TTC549 (cell line): ENCODE data around the gene SSH2.
"Not testable (repeated sequence)": the region's sequence is repeated elsewhere in the genome, so short reads cannot be mapped to it uniquely, and the experiment has no call there.

Source experiments
- FAIRE-seq: peaks from 2 replicates; lab custom pipeline; 2012; peaks lifted over from hg19 to GRCh38; lab: Jason Lieb, UNC

Gene SSH2

DNA sequence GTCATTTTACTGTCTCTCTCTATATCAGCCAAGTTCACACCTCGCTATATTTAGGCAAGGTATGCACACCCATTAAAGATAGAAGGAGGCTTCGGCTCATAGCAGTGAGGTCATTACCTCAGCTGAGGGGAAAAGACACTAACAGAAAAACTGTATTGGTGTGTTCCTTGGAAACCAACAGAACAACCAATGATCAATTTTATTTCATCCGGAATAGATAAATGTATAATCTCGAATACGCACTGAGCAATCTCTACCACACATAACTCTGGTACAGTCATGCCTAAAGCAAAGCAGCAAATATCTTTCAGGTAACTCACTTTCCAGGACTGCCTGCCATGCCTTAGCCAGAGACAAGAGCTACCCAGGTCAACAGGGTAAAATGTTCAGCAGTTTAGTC is 197.4 kb downstream of the SSH2 start:
- no peak for FAIRE-seq

GRCh38 chr17:29732209-29732608 is 197.8 kb downstream of the SSH2 start:
- FAIRE-seq: no peak

- FAIRE-seq: no peak
These were observed 198.5 kb downstream of the SSH2 start for GRCh38 chr17:29731589-29731929.

- no peak for FAIRE-seq
These were observed 201.5 kb downstream of the SSH2 start for GRCh38 chr17:29728490-29728889.

DNA sequence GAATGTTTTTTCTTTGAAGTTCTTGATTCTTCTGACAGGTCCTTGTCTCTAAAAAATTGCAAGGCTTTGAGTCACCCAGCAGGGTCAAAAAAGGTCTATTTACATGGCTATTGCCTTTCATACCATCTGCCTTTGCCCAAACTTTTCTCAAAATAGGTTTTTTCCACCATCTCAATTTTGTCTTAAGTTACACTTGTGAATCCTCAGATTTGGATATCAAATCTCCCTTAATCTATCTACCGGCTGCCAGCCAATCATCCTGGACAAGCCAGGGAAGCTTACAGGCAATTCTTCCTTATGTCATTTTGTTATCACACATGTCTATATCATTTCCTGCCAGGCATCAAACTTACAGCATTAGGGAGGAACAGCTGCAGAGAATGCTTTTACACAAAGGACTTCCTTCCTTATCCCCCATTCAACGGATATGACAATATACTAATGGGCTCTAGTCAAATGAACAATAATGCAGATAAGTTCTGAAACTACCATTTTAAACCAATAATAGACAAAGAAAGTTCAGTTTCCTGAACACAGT is 203.2 kb downstream of the SSH2 start:
- no peak for FAIRE-seq

GRCh38 chr17:29725408-29725807 is 204.6 kb downstream of the SSH2 start:
- FAIRE-seq: not testable (repeated sequence)

GRCh38 chr17:29723278-29724047 is 206.6 kb downstream of the SSH2 start:
- no peak for FAIRE-seq

GRCh38 chr17:29722411-29723198 is 207.4 kb downstream of the SSH2 start:
- FAIRE-seq: no peak

- no peak for FAIRE-seq
These were observed 209.5 kb downstream of the SSH2 start for GRCh38 chr17:29720551-29720950.

GRCh38 chr17:29719469-29719868 is 210.6 kb downstream of the SSH2 start:
- FAIRE-seq: no peak

- FAIRE-seq: no peak
These were observed 211.5 kb downstream of the SSH2 start for GRCh38 chr17:29718446-29719039.

DNA sequence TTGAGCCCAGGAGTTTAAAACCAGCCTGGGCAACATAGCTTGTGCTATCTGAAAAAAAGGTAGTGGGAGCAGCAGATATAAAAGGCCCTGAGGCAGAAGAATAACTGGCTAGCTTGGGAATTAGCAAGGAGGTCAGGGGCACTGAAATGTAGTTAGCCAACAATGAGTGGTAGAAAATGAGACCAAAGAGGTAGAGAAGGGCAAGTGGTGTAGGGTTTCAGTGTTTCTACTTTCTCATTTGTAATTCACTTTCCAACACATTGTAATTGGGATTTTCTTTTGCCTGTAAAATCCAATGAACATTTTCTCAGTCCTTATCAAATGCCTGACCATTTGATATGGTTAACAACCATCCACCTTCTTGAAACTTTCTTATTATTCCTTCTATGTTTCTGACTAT is 212.2 kb downstream of the SSH2 start:
- FAIRE-seq: no peak

- no peak for FAIRE-seq
These were observed 213.5 kb downstream of the SSH2 start for GRCh38 chr17:29716566-29716965.

DNA sequence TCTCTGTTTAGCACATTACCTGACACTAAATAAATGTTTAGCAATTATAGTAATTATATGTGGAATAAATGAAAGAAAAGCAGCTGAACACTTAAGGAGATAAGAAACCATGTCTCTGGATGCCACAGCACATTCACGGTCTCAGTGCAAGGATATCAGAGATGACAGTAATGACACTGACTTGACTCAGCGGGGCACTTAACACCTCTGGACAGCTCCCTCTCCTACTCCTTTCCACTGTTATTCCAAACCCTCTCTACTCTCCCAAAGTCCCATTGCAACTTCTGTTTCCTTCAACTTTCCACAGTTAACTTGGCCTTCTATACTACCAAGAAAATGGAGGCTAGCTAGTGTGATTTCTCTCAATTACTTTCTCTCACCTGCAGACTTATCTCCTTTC is 214.3 kb downstream of the SSH2 start:
- no peak for FAIRE-seq

DNA sequence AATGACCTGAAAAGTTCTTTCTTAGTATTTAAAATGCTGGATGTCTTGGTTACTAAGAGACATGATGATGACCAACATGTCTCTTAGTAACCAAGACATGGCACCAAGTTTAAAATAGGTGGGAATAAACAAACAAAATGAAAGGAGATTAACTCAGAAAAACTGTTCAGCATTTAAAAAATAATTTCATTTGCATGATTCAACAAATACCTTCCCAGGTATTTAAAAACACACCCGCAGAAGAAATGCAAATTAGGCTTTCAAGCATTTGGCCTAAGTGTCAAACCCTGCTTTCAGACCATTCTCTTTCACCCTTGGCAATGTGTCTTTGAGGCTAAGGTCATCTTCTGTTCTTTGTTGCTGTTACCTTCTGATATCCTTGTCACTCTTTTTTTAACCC is 215.9 kb downstream of the SSH2 start:
- FAIRE-seq: no peak

GRCh38 chr17:29713626-29714025 is 216.4 kb downstream of the SSH2 start:
- FAIRE-seq: no peak

DNA sequence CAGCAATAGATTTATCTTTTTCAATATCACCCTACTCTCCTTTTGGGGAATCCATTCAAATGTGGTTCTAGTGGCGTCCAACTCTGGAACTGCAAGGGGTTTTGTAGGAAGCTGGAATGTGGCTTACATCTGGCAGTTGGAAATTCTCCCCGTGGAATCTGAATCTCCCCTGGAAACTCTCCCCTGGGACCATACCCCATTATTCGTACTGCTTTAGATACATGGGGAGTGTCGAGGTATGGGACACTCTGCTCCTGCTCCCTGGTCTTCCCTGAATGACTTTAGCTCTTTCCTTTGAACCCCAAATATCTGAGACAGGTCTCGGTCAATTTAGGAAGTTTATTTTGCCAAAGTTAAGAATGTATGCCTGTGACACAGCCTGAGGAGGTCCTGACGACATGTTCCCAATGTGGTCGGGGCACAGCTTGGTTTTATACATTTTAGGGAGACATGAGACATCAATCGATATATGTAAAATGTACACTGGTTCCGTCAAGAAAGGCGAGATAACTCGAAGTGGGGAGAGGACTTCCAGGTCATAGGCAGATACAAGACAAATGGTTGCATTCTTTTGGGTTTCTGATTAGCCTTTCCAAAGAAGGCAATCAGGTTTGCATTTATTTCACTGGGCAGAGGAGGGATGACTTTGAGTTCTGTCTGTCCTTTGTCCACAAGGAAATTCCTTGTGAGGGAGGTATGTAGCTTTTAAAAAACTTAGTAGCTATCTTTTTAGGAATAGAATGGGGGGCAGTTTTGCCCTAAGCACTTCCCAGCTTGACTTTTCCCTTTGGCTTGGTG is 218.2 kb downstream of the SSH2 start:
- FAIRE-seq: no peak

- FAIRE-seq: no peak
These were observed 219.1 kb downstream of the SSH2 start for GRCh38 chr17:29710891-29711418.

DNA sequence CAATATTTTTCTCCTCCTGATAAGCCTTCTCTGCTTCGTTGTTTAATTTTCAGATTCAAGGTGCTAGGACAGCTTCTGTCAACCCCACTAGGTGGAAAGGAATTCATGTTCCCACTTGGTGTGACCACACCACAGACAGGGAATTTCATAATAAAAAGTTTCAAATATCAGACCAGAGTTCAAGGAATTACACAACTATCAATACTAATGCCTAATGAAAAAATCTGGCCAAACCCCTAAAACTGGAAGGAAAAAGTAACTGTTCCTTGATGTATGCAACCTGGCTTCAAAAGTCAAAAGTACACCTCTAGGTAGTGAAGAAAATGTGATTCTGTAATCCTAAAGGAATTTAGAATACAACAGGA is 219.5 kb downstream of the SSH2 start:
- no peak for FAIRE-seq

- no peak for FAIRE-seq
These were observed 220.0 kb downstream of the SSH2 start for GRCh38 chr17:29709866-29710519.

- no peak for FAIRE-seq
These were observed 222.8 kb downstream of the SSH2 start for GRCh38 chr17:29707212-29707571.

DNA sequence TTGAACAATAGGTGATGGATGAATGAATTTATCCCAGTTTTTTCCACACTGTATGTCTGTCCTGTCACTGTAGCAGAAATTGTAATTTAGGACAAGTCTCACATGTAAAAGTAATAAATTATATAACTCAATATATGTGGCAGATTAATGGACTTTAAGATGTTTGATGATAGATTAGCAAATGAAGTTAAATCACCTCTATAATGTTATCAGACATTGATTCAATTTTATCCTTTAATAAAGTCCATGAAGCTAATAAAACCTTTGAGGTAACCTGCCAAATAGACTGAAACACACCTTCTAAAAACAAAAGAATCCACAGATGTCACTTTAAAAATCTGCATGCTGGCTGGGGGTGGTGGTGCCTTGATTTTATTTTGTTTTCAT is 224.0 kb downstream of the SSH2 start:
- no peak for FAIRE-seq
